H1 (cell line): ENCODE results near the gene OR6K6. TPM values are rescaled to one million over a fixed set of nuclear protein-coding genes. Genes with fewer than 3 reads are reported as not detected.

ENCODE experiments used
- CBX8 ChIP-seq: fragments of 300-800, 300-1000 bp; sonication (generic); IDR thresholded peaks from 2 replicates; pipeline ENCODE4 v1.7.1; 2016; ENCODE audit warnings: low read depth, low read length, borderline replicate concordance
- GABPA ChIP-seq: IDR thresholded peaks from 2 replicates; pipeline ENCODE4 v1.6.1; 2011; ENCODE audit warnings: mild to moderate bottlenecking, low read length, moderate library complexity, borderline replicate concordance; ENCODE audit not compliant: insufficient read depth
- RXRA ChIP-seq: IDR thresholded peaks from 2 replicates; pipeline ENCODE4 v1.6.1; 2011; ENCODE audit warnings: low read depth, mild to moderate bottlenecking, low read length, moderate library complexity; ENCODE audit not compliant: insufficient read depth
- TEAD4 ChIP-seq: IDR thresholded peaks from 2 replicates; pipeline ENCODE4 v1.6.1; 2012; ENCODE audit warnings: low read depth, low read length, inconsistent platforms, mixed read lengths
- polyA plus RNA-seq, 7 experiments: library from polyadenylated mRNA; depleted of rRNA in 3 of 7; stranded (reverse) in 5 of 7; unstranded in 2 of 7; fragments of >200 nt in 5 of 7; fragments of 200-250 nt in 2 of 7; gene quantifications; 1 replicate in 5 of 7; 2 replicates in 1 of 7; 4 replicates in 1 of 7; pipeline versions ENCODE4 v1.2.1 to v1.2.3, GENCODE V29; 2011 to 2013; ENCODE audit warnings: missing spikeins in 2 of 7, mixed read lengths in 2 of 7
- total RNA-seq: library from RNA; stranded (reverse); fragmentation: NEBNext Ultra II Directional; extraction: Animal tissue kit (Norgen Biotek cat#: 25700); gene quantifications from 2 replicates; pipeline ENCODE4 v1.2.1, GENCODE V29; 2021
- TF ChIP-seq, protein P1 (sequence below): IDR thresholded peaks from 2 replicates; pipeline ENCODE4 v1.6.1; 2012; ENCODE audit warnings: inconsistent platforms

OR6K6 gene
- total and polyA plus RNA-seq, 2 of the 8 experiments (the other 6 are each of a cell fraction or from before 2014, with no cell fraction given) = not detected

DNA sequence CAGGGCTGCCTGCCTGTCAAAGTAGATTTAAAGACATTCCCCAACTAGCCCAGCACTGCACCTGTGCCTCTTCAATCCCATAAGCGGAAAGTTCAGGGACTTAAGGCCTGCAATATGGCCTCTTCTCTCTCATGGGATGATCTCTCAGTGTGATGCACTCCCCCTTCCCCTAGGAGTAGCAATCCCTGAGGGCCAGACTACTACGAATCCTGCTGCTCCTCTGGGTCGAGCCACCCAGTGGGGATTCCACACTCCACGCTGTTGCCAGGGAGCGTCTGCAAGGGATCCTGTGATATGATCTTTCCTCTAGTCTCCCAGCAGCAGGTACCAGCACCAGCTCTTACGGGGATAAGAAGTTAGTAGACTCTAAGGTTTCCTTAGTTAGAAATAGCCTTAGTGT, 39.7 kb downstream of the OR6K6 start (continued):
- TF ChIP-seq TEAD4 (no peak), CBX8 (no peak), RXRA (no peak), GABPA (no peak)
- TF ChIP-seq, protein P1, sequence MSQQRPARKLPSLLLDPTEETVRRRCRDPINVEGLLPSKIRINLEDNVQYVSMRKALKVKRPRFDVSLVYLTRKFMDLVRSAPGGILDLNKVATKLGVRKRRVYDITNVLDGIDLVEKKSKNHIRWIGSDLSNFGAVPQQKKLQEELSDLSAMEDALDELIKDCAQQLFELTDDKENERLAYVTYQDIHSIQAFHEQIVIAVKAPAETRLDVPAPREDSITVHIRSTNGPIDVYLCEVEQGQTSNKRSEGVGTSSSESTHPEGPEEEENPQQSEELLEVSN = no peak
- TF ChIP-seq, all 59 proteins: peak for 0
